ENCODE data around the gene KRT85.

DNA sequence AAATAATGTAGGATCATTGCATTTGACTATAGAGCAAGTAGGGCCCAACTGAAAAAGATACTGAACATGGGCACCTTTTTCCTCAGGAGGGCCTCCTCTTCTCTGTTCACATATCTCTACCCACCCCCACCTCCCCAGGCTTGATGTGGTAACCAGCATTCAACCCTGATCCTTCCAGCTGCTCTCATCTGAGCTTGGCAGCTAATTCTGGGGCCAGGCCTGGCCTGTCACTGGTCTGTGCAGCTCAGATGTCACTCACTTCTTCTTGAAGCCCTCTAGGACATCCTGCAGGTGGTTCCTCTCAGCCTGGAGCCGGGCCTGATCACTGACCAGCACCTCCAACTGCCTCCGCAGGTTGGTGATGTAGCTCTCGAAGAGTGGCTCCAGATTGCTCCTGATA, 16.1 kb upstream of the KRT85 start:
- TF ChIP-seq EZH2 (IDR thresholded peaks at IDR 0.05; ENCODE audit: insufficient read depth, poor library complexity, severe bottlenecking), result no peak
- TF ChIP-seq EZH2phosphoT487 (IDR thresholded peaks at IDR 0.05; ENCODE audit: insufficient read depth, low read depth), result no peak
